ENCODE data around the gene AMD1.

Gene AMD1

GRCh38 chr6:110882824-110883554, 8.4 kb downstream of the AMD1 start:
- TF ChIP-seq FOXP2 (optimal IDR thresholded peaks at IDR 0.05; ENCODE audit: borderline replicate concordance, extremely low read depth, extremely low read length, insufficient read depth) (no peak), POLR2AphosphoS5 (IDR thresholded peaks at IDR 0.05; ENCODE audit: low read depth, low read length) (no peak), REST (IDR thresholded peaks at IDR 0.05; ENCODE audit: insufficient read depth in 1 of 2, low read depth in 2 of 2, low read length in 2 of 2) (no peak), TAF1 (IDR thresholded peaks at IDR 0.05; ENCODE audit: borderline replicate concordance, insufficient read depth, low read length) (no peak), SIN3A (IDR thresholded peaks at IDR 0.05; ENCODE audit: borderline replicate concordance, insufficient read depth, low read length) (no peak)

GRCh38 chr6:110884321-110884720, 9.7 kb downstream of the AMD1 start:
- no peak for TF ChIP-seq POLR2AphosphoS5 (IDR thresholded peaks at IDR 0.05; ENCODE audit: low read depth, low read length)
- TF ChIP-seq SIN3A (IDR thresholded peaks at IDR 0.05; ENCODE audit: borderline replicate concordance, insufficient read depth, low read length) = no peak
- no peak for TF ChIP-seq FOXP2 (optimal IDR thresholded peaks at IDR 0.05; ENCODE audit: borderline replicate concordance, extremely low read depth, extremely low read length, insufficient read depth)
- TF ChIP-seq TAF1 (IDR thresholded peaks at IDR 0.05; ENCODE audit: borderline replicate concordance, insufficient read depth, low read length) = no peak
- TF ChIP-seq REST (IDR thresholded peaks at IDR 0.05; ENCODE audit: insufficient read depth in 1 of 2, low read depth in 2 of 2, low read length in 2 of 2) = no peak

GRCh38 chr6:110885526-110885925, 10.9 kb downstream of the AMD1 start:
- TF ChIP-seq SIN3A (IDR thresholded peaks at IDR 0.05; ENCODE audit: borderline replicate concordance, insufficient read depth, low read length) = no peak
- TF ChIP-seq REST (IDR thresholded peaks at IDR 0.05; ENCODE audit: insufficient read depth in 1 of 2, low read depth in 2 of 2, low read length in 2 of 2) = no peak
- TF ChIP-seq FOXP2 (optimal IDR thresholded peaks at IDR 0.05; ENCODE audit: borderline replicate concordance, extremely low read depth, extremely low read length, insufficient read depth) = no peak
- TF ChIP-seq POLR2AphosphoS5 (IDR thresholded peaks at IDR 0.05; ENCODE audit: low read depth, low read length) = no peak
- no peak for TF ChIP-seq TAF1 (IDR thresholded peaks at IDR 0.05; ENCODE audit: borderline replicate concordance, insufficient read depth, low read length)

- TF ChIP-seq TAF1 (IDR thresholded peaks at IDR 0.05; ENCODE audit: borderline replicate concordance, insufficient read depth, low read length) = no peak
- no peak for TF ChIP-seq FOXP2 (optimal IDR thresholded peaks at IDR 0.05; ENCODE audit: borderline replicate concordance, extremely low read depth, extremely low read length, insufficient read depth)
- no peak for TF ChIP-seq REST (IDR thresholded peaks at IDR 0.05; ENCODE audit: insufficient read depth in 1 of 2, low read depth in 2 of 2, low read length in 2 of 2)
- no peak for TF ChIP-seq SIN3A (IDR thresholded peaks at IDR 0.05; ENCODE audit: borderline replicate concordance, insufficient read depth, low read length)
- TF ChIP-seq POLR2AphosphoS5 (IDR thresholded peaks at IDR 0.05; ENCODE audit: low read depth, low read length) = no peak
These were observed 12.1 kb downstream of the AMD1 start for GRCh38 chr6:110886555-110887167.
